Vagina (tissue), 2 donors: Measurements from ENCODE around the gene SLC2A9. TPM values are rescaled to one million over a fixed set of nuclear protein-coding genes. Genes with fewer than 3 reads are reported as not detected.

Experiments used
- DNase-seq, 2 donors: peaks; one replicate each; pipeline ENCODE4 v3.0.0-alpha.2; 2017; ENCODE audit errors: extremely low spot score in 2 of 2
- H3K27ac ChIP-seq: fragments of 200-600 bp; sonication (generic); one replicate; pipeline ENCODE4 v1.5.1; 2019
- H3K27me3 ChIP-seq: fragments of 200-600 bp; sonication (generic); one replicate; pipeline ENCODE4 v1.5.1; 2019
- H3K36me3 ChIP-seq, 2 donors: fragments of 200-600 bp; sonication (generic); one replicate each; pipeline ENCODE4 v1.5.1; 2017 to 2019
- H3K4me1 ChIP-seq: fragments of 200-600 bp; sonication (generic); one replicate; pipeline ENCODE4 v1.5.1; 2019
- H3K4me3 ChIP-seq, 2 donors: fragments of 200-600 bp; sonication (generic); 1 replicate in 1 of 2; 2 replicates in 1 of 2; pipeline ENCODE4 v1.5.1; 2016 to 2019
- H3K9me3 ChIP-seq: fragments of 200-600 bp; sonication (generic); one replicate; pipeline ENCODE4 v1.5.1; 2019
- POLR2A ChIP-seq, 2 donors: fragments of 450-650 bp; IDR thresholded peaks; one replicate each; pipeline ENCODE4 v1.6.1; 2017; ENCODE audit warnings: antibody characterized with exemption in 2 of 2, mild to moderate bottlenecking in 2 of 2, moderate library complexity in 2 of 2
- POLR2AphosphoS5 ChIP-seq, 2 donors: sonication (generic); formaldehyde crosslinking; IDR thresholded peaks; one replicate each; pipeline ENCODE4 v1.9.0; 2017; ENCODE audit warnings: antibody characterized with exemption in 2 of 2, mild to moderate bottlenecking in 2 of 2, low read depth in 1 of 2; ENCODE audit not compliant: insufficient read depth in 1 of 2
- intact Hi-C: fragments of 100-400 bp; cut with DNase I; formaldehyde crosslinking; loops from one replicate; pipeline ENCODE4 v1.15.1; 2023
- total RNA-seq: library from RNA; depleted of rRNA; stranded (reverse); fragments of >200 nt; gene quantifications from one replicate; pipeline ENCODE4 v1.2.3, GENCODE V29; 2016
- TF ChIP-seq, protein P1 (sequence below), 3 experiments: fragments of 450-650 bp in 2 of 3; fragments of 200-600 bp in 1 of 3; sonication (generic) in 1 of 3; IDR thresholded peaks; one replicate each; pipeline ENCODE4 v1.5.1; 2017 to 2019; ENCODE audit warnings: antibody characterized with exemption in 3 of 3, mild to moderate bottlenecking in 2 of 3, moderate library complexity in 2 of 3

Gene SLC2A9
- total RNA-seq: 7.9 TPM

DNA sequence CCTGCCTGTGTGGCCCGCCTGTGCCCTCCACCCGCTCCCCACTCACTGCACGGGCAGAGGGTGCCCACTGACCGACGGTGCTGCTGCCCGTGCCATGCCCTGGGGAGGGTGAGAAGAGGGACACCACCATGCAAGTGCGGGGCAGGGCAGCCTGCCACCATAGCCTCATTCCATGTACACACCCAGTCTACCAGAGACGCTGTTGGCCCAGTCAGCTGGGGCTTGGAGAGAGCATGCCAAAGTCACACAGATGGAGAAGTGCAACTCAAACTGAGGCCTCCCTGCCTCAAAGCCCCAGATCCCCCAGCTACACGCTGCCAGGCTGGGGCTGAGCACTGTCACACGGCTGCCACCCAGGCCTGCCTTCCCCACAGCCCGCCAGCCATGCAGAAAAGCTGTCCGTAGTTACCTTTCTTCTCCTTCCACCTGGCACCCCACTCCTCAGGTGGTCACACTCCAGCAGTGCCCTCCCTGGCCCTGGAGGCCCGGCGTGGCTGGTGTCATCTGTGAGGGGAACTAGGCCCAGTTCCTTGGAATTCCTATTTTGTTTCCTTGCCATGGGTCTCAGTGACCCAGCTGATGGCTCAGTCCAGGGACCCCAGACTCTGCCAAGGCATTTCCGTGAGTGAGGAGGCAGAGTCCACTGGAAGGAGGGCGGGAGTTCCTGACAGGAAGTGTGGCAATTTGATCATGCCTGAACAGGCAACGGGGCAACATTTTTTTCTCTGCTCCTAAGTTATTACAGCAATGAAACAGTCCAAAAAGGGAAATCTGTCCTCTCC lies at the start of gene SLC2A9:
SLC2A9 (minus strand) TSS at position 627 of the 782 bp plus-strand sequence; CDS start at position 559, 68 bp downstream.
- H3K27me3 ChIP-seq: no peaks in the 10 kb centered on the region
- H3K4me3 ChIP-seq: peak within 1 kb of the TSS in 1 of 2 donors; percentile 1
- TF ChIP-seq, protein P1, sequence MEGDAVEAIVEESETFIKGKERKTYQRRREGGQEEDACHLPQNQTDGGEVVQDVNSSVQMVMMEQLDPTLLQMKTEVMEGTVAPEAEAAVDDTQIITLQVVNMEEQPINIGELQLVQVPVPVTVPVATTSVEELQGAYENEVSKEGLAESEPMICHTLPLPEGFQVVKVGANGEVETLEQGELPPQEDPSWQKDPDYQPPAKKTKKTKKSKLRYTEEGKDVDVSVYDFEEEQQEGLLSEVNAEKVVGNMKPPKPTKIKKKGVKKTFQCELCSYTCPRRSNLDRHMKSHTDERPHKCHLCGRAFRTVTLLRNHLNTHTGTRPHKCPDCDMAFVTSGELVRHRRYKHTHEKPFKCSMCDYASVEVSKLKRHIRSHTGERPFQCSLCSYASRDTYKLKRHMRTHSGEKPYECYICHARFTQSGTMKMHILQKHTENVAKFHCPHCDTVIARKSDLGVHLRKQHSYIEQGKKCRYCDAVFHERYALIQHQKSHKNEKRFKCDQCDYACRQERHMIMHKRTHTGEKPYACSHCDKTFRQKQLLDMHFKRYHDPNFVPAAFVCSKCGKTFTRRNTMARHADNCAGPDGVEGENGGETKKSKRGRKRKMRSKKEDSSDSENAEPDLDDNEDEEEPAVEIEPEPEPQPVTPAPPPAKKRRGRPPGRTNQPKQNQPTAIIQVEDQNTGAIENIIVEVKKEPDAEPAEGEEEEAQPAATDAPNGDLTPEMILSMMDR (IDR thresholded peaks at IDR 0.05): no peak
- peak; percentile 21 to 52 for TF ChIP-seq POLR2AphosphoS5 (IDR thresholded peaks at IDR 0.05; ENCODE audit: insufficient read depth in 1 of 2, low read depth in 1 of 2)
- H3K36me3 ChIP-seq: no peaks in the 10 kb centered on the region
- H3K4me1 ChIP-seq: peaks cover 51% of the 10 kb centered on the region
- H3K27ac ChIP-seq: peak within 1 kb of the TSS; percentile 91
- DNase-seq: no peak
- intact Hi-C loops: no loop called here
- H3K9me3 ChIP-seq: no peaks in the 10 kb centered on the region

DNA sequence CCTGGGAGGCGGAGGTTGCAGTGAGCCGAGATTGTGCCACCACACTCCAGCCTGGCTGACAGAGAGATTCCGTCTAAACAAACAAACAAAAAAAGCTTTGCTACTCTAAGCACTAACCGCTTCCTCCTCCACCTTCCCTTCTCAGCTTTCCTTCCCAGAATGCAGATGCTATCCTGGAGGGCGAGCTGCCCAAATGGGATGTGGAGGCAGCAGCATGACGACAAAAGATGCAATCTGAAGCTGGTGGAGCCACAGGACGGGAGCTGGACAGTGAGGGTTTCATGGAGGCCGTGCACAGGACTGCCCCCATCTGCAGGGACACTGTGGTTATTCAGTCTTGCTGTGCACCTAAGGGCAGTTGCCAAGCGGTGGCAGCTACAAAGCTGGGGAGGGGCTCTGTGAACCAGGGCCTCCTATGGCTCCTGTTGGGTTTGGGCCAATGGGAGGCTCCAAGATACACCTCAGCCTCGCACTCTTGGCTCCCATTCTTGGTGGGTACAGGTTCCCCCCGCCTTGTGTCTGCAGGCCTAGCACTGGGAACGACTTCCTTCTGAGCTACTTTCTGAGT lies 47.9 kb upstream of the SLC2A9 start:
- Histone ChIP-seq H3K9me3 (no peaks in the 10 kb centered on the region), H3K27ac (no peak overlapping the region), H3K27me3 (no peaks in the 10 kb centered on the region), H3K4me3 (no peak overlapping the region), H3K4me1 (peaks cover under 1% of the 10 kb centered on the region), H3K36me3 (peaks cover 0 to 20% of the 10 kb centered on the region in 2 donors)
- DNase-seq: peak in 1 of 2 donors; percentile 78
- TF ChIP-seq POLR2AphosphoS5 (IDR thresholded peaks at IDR 0.05; ENCODE audit: insufficient read depth in 1 of 2, low read depth in 1 of 2): no peak
- no peak for TF ChIP-seq POLR2A (IDR thresholded peaks at IDR 0.05)
- TF ChIP-seq, protein P1 (IDR thresholded peaks at IDR 0.05): no peak
- intact Hi-C loops: no loop called here

DNA sequence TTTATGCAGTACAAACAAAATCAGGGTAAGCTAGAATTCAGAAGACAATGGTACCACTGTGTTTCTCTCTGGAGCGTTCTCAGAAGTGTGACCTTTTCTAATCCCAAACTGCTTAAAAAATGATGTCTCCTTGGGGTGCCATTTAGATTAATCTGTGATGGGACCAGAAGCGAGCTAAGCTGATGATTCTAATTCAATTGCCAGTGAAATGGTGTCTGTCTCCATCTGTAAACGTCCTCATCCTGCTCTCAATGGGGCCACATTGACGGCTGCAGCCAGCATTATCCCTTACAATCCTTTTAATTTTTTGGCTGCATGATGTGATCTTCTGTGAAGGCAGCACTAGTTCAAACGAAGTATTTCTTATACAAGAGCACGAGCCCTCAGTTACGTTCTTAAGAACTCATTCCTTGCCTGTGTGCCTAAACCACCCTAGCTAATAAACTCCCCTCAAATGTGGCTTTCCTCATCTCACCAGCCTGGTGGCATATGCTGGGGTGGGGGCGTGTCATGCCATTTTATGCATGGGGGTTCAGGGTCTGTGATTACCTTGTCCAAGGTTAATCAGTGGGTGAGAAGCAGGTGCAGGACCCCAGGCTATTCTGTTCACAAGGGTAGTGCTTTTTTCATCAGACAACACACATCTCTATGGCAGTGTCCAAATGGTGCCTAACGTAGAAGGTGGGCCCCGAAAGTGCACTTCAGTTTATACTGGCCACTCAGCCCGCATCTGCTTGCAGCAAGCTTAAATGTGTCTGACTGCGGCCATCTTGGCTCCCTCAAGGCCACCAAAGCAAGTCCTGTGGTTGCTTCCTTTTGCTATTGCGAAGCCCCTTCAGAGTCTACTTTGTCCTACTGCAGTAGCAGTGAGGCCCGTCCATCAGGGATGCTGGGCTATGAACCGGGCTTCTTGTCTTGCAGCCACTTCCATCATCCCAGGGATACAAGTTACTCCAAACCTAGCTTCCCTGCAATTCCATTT lies 45.7 kb upstream of the SLC2A9 start:
- no peaks in the 10 kb centered on the region for H3K9me3 ChIP-seq
- TF ChIP-seq, protein P1 (IDR thresholded peaks at IDR 0.05): no peak
- TF ChIP-seq POLR2A (IDR thresholded peaks at IDR 0.05) (no peak), POLR2AphosphoS5 (IDR thresholded peaks at IDR 0.05; ENCODE audit: insufficient read depth in 1 of 2, low read depth in 1 of 2) (no peak)
- H3K27ac ChIP-seq: no peak overlapping the region
- intact Hi-C loops: no loop called here
- peak; percentile 55 to 76 for DNase-seq
- peaks cover 0 to 12% of the 10 kb centered on the region in 2 donors for H3K36me3 ChIP-seq
- H3K4me3 ChIP-seq: no peak overlapping the region
- peaks cover 10% of the 10 kb centered on the region for H3K4me1 ChIP-seq
- H3K27me3 ChIP-seq: no peaks in the 10 kb centered on the region

DNA sequence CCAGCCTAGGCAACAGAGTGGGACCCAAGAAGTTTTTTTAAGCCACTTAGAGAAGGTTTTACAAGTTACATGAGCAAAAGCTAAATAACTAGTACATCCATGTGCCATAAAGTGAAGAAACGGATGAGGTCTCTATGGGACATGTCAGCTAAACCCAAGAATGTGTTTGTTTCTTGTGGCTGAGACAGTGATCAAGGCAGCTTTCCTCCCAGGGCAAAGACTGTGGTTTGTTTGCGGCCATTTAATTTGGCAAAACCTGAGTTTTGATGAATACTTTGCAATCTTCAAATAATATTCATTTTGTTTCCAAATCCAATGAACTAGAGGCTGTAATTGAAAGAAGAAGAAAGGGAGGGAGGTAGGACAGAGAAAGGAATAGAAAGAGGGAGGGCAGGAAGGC lies 44.9 kb upstream of the SLC2A9 start:
- peak; percentile 25 to 42 for DNase-seq
- Histone ChIP-seq H3K9me3 (no peaks in the 10 kb centered on the region), H3K27me3 (no peaks in the 10 kb centered on the region), H3K4me1 (peaks cover 10% of the 10 kb centered on the region), H3K4me3 (no peak overlapping the region), H3K27ac (no peak overlapping the region), H3K36me3 (peaks cover 0 to 12% of the 10 kb centered on the region in 2 donors)
- TF ChIP-seq, protein P1 (IDR thresholded peaks at IDR 0.05): no peak
- no peak for TF ChIP-seq POLR2A (IDR thresholded peaks at IDR 0.05)
- TF ChIP-seq POLR2AphosphoS5 (IDR thresholded peaks at IDR 0.05; ENCODE audit: insufficient read depth in 1 of 2, low read depth in 1 of 2): no peak
- intact Hi-C loops: no loop called here
